Choroid plexus epithelial cell (primary cell): ENCODE measurements around the gene MAGED4.

Experiments used
- DNase-seq: peaks from one replicate; pipeline ENCODE4 v3.0.0-alpha.2; 2010; ENCODE audit warnings: low read depth
- H3K4me3 ChIP-seq: 2 replicates; pipeline ENCODE4 v1.5.1; 2011; ENCODE audit warnings: low read depth, mild to moderate bottlenecking, control low read depth, low read length, moderate library complexity
- CTCF ChIP-seq: conservative IDR thresholded peaks from 2 replicates; pipeline ENCODE4 v1.5.1; 2011; ENCODE audit warnings: low read depth, mild to moderate bottlenecking, control low read depth, inconsistent platforms, low read length, moderate library complexity

MAGED4 gene

GRCh38 chrX:52213276-52213675, 28.6 kb downstream of the MAGED4 start:
- DNase-seq, result no peak
- H3K4me3 ChIP-seq, result no peak overlapping the region
- TF ChIP-seq CTCF, result no peak

GRCh38 chrX:52216541-52216940, 31.9 kb downstream of the MAGED4 start:
- no peak for TF ChIP-seq CTCF
- no peak for DNase-seq
- no peak overlapping the region for H3K4me3 ChIP-seq

- TF ChIP-seq CTCF, result peak; percentile 9
- DNase-seq, result no peak
- no peak overlapping the region for H3K4me3 ChIP-seq
Observed at GRCh38 chrX:52217494-52218160, 32.9 kb downstream of the MAGED4 start.

- no peak overlapping the region for H3K4me3 ChIP-seq
- no peak for TF ChIP-seq CTCF
- no peak for DNase-seq
Observed at GRCh38 chrX:52220936-52221335, 36.2 kb downstream of the MAGED4 start.
